SK-N-SH treated with all-trans-retinoic acid at 6 μM for 48 hours (cell line): ENCODE results near the gene SLC22A17.

Experiments
- ATAC-seq: fragments of 200-7000 bp; cut with Tn5 transposase; 3 replicates; pipeline ENCODE4 v1.9.1; 2020; ENCODE audit warnings: mild to moderate bottlenecking, moderate library complexity
- ARNTL ChIP-seq: fragments of 450-650 bp; formaldehyde crosslinking; IDR thresholded peaks from 2 replicates; pipeline ENCODE4 v1.5.0; 2020; ENCODE audit warnings: low read depth, mild to moderate bottlenecking, moderate library complexity, borderline replicate concordance
- CREB5 ChIP-seq: fragments of 250-450 bp; sonication (Bioruptor Pico); IDR thresholded peaks from 2 replicates; pipeline ENCODE4 v1.5.1; 2020; ENCODE audit warnings: low read depth, mild to moderate bottlenecking, moderate library complexity
- CSDC2 ChIP-seq: fragments of 250-450 bp; sonication (Bioruptor Pico); IDR thresholded peaks from 2 replicates; pipeline ENCODE4 v1.5.0; 2020; ENCODE audit warnings: mild to moderate bottlenecking, moderate library complexity
- CSRNP3 ChIP-seq: fragments of 250-450 bp; sonication (Bioruptor Pico); IDR thresholded peaks from 2 replicates; pipeline ENCODE4 v1.5.1; 2021; ENCODE audit warnings: mild to moderate bottlenecking, moderate library complexity
- GLIS3 ChIP-seq: fragments of 250-450 bp; sonication (Bioruptor Pico); IDR thresholded peaks from 2 replicates; pipeline ENCODE4 v1.5.0; 2020; ENCODE audit warnings: mild to moderate bottlenecking, moderate library complexity
- ISL1 ChIP-seq: fragments of 250-450 bp; sonication (Bioruptor Pico); IDR thresholded peaks from 2 replicates; pipeline ENCODE4 v2.1.2; 2022; ENCODE audit warnings: mild to moderate bottlenecking, moderate library complexity
- OSR1 ChIP-seq: fragments of 250-450 bp; sonication (Bioruptor Pico); IDR thresholded peaks from 2 replicates; pipeline ENCODE4 v1.8.0; 2022; ENCODE audit warnings: moderate library complexity, mild to moderate bottlenecking, inconsistent platforms
- PATZ1 ChIP-seq: fragments of 250-450 bp; sonication (Bioruptor Pico); IDR thresholded peaks from 2 replicates; pipeline ENCODE4 v1.8.0; 2020; ENCODE audit warnings: mild to moderate bottlenecking, moderate library complexity, borderline replicate concordance
- POU6F1 ChIP-seq: fragments of 250-450 bp; sonication (Bioruptor Pico); IDR thresholded peaks from 2 replicates; pipeline ENCODE4 v1.8.0; 2021; ENCODE audit warnings: low read depth, mild to moderate bottlenecking, moderate library complexity, borderline replicate concordance
- PPARA ChIP-seq: fragments of 250-450 bp; sonication (Bioruptor Pico); IDR thresholded peaks from 2 replicates; pipeline ENCODE4 v1.5.0; 2020; ENCODE audit warnings: mild to moderate bottlenecking, borderline replicate concordance
- RARB ChIP-seq: fragments of 250-450 bp; sonication (Bioruptor Pico); IDR thresholded peaks from 2 replicates; pipeline ENCODE4 v1.8.0; 2021; ENCODE audit warnings: mild to moderate bottlenecking, moderate library complexity
- SNAI2 ChIP-seq: fragments of 250-450 bp; sonication (Bioruptor Pico); IDR thresholded peaks from 2 replicates; pipeline ENCODE4 v1.5.0; 2020; ENCODE audit warnings: mild to moderate bottlenecking, moderate library complexity
- TCF4 ChIP-seq: fragments of 250-450 bp; sonication (Bioruptor Pico); IDR thresholded peaks from 2 replicates; pipeline ENCODE4 v1.8.0; 2021; ENCODE audit warnings: mild to moderate bottlenecking, moderate library complexity, borderline replicate concordance
- TOX ChIP-seq: fragments of 250-450 bp; sonication (Bioruptor Pico); IDR thresholded peaks from 2 replicates; pipeline ENCODE4 v1.8.0; 2021; ENCODE audit warnings: mild to moderate bottlenecking, moderate library complexity, borderline replicate concordance
- TSHZ2 ChIP-seq: fragments of 250-450 bp; sonication (Bioruptor Pico); IDR thresholded peaks from 2 replicates; pipeline ENCODE4 v1.5.0; 2020; ENCODE audit warnings: mild to moderate bottlenecking, moderate library complexity
- ZC3H10 ChIP-seq: fragments of 250-450 bp; sonication (Bioruptor Pico); IDR thresholded peaks from 2 replicates; pipeline ENCODE4 v1.5.1; 2021; ENCODE audit warnings: mild to moderate bottlenecking, moderate library complexity
- ZFP3 ChIP-seq: fragments of 250-450 bp; sonication (Bioruptor Pico); IDR thresholded peaks from 2 replicates; pipeline ENCODE4 v1.5.0; 2020; ENCODE audit warnings: mild to moderate bottlenecking, moderate library complexity
- ZFP30 ChIP-seq: fragments of 450-650 bp; formaldehyde crosslinking; IDR thresholded peaks from 2 replicates; pipeline ENCODE4 v1.5.0; 2022; ENCODE audit warnings: mild to moderate bottlenecking, moderate library complexity
- ZNF565 ChIP-seq: fragments of 450-650 bp; formaldehyde crosslinking; conservative IDR thresholded peaks from 2 replicates; pipeline ENCODE4 v1.5.0; 2020; ENCODE audit warnings: low read depth, mild to moderate bottlenecking, moderate library complexity
- ZNF70 ChIP-seq: fragments of 450-650 bp; formaldehyde crosslinking; IDR thresholded peaks from 2 replicates; pipeline ENCODE4 v1.5.0; 2020; ENCODE audit warnings: mild to moderate bottlenecking, moderate library complexity
- ZNF8 ChIP-seq: fragments of 450-650 bp; formaldehyde crosslinking; IDR thresholded peaks from 2 replicates; pipeline ENCODE4 v1.5.0; 2020; ENCODE audit warnings: mild to moderate bottlenecking, moderate library complexity

The SLC22A17 gene

GRCh38 chr14:23358553-23359166, 6.0 kb upstream of the SLC22A17 start (continued):
- no peak for TF ChIP-seq CSRNP3
- no peak for TF ChIP-seq ZNF70 (CRISPR knock-in tag)
- no peak for TF ChIP-seq CREB5
- no peak for TF ChIP-seq TOX (CRISPR knock-in tag)
- no peak for TF ChIP-seq PPARA (CRISPR knock-in tag)
- no peak for TF ChIP-seq CSDC2
- TF ChIP-seq GLIS3 (CRISPR knock-in tag) = no peak
- TF ChIP-seq SNAI2 (CRISPR knock-in tag) = no peak
- no peak for TF ChIP-seq TCF4 (CRISPR knock-in tag)
- no peak for TF ChIP-seq OSR1 (CRISPR knock-in tag)
- no peak for TF ChIP-seq ZNF8 (CRISPR knock-in tag)

GRCh38 chr14:23358042-23358441, 5.4 kb upstream of the SLC22A17 start:
- TF ChIP-seq ZFP30 (CRISPR knock-in tag) = no peak
- no peak for TF ChIP-seq PATZ1
- TF ChIP-seq ARNTL (CRISPR knock-in tag) = no peak
- no peak for TF ChIP-seq POU6F1
- TF ChIP-seq CREB5 = no peak
- TF ChIP-seq ZNF8 (CRISPR knock-in tag) = no peak
- TF ChIP-seq CSRNP3 = no peak
- TF ChIP-seq ISL1 (CRISPR knock-in tag) = no peak
- no peak for TF ChIP-seq ZC3H10
- no peak for TF ChIP-seq ZNF565 (CRISPR knock-in tag)
- no peak for TF ChIP-seq CSDC2
- no peak for TF ChIP-seq TCF4 (CRISPR knock-in tag)
- no peak for TF ChIP-seq ZFP3 (CRISPR knock-in tag)
- TF ChIP-seq OSR1 (CRISPR knock-in tag) = no peak
- ATAC-seq = no peak

- no peak for TF ChIP-seq CSDC2
- no peak for TF ChIP-seq RARB (CRISPR knock-in tag)
- TF ChIP-seq ZNF565 (CRISPR knock-in tag) = no peak
- TF ChIP-seq TSHZ2 (CRISPR knock-in tag) = no peak
- no peak for ATAC-seq
Observed at GRCh38 chr14:23357261-23357660, 4.6 kb upstream of the SLC22A17 start.
